ENCODE results near the gene DAZL. TPM values are rescaled to one million over a fixed set of nuclear protein-coding genes. Genes with fewer than 3 reads are reported as not detected.

DAZL gene
- total and polyA plus RNA-seq, 10 of the 15 experiments (the other 5 are each of a cell fraction or from before 2014, with no cell fraction given), result 0.04 to 0.48 (median 0.13) TPM; not detected in 1

DNA sequence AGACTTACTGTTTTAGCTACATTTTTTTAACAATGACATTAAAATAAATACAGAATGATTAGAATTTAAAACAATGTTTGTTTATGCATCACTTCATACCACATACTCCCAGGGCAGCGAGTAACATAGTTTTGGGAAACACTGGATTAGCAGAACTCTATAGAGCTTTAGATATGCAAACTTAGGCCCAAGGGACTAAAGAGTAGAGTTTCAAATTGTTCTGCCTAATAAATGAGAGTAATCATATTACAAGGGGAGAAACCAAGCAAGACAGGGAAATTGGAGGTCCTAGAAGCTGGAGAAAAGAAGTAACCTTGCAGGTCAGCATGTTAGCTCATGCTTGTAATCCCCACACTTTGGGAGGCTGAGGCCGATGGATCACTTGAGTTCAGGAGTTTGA, 3.6 kb upstream of the DAZL start (continued):
- no peak for TF ChIP-seq E2F8 (IDR thresholded peaks at IDR 0.05; ENCODE audit: low read depth, partially characterized antibody)
- no peak for TF ChIP-seq TARDBP (IDR thresholded peaks at IDR 0.05; ENCODE audit: borderline replicate concordance)

DNA sequence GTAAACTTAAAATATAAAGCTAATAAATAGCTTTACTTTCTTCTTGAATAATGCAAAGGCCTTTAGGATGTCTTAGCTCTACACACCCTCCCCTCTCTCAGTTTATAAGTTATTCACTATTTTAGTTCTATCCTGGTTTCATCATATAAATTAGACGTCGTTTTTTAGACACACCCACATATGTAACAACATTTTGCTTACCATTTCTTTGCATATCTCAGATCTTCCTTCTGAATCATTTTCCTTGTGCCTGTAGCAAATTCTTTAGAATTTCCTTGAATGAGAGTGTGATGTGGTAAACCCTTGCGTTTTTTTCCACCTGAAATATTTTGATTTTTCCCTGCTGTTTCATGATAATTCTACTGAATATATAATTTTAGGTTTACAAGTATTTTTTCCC, 2.5 kb upstream of the DAZL start:
- no peaks in the 10 kb centered on the region for H4K20me1 ChIP-seq (ENCODE audit: control insufficient read depth, insufficient read depth)
- H3K9me3 ChIP-seq (replicated peaks; ENCODE audit: control insufficient read depth, insufficient read depth, low read length), result no peaks in the 10 kb centered on the region
- H3K36me3 ChIP-seq (ENCODE audit: control insufficient read depth in 2 of 2, insufficient read depth in 2 of 2, low read length in 1 of 2), result no peaks in the 10 kb centered on the region
- no peak overlapping the region for H3K4me2 ChIP-seq (ENCODE audit: control insufficient read depth, insufficient read depth)
- no peak overlapping the region for H3K4me3 ChIP-seq
- H3K27ac ChIP-seq (ENCODE audit: control insufficient read depth, insufficient read depth), result no peak overlapping the region
- FAIRE-seq, result no peak
- no peak for DNase-seq (ENCODE audit: low read depth, low spot score)
- SMC1A ChIA-PET (ENCODE audit: uncharacterized antibody, unreplicated experiment), result interaction anchor here (1.3 kb wide), 1 partner anchor 474 kb away, joined by 3 read pairs; no protein-coding TSS in a partner anchor
- in situ Hi-C loops (cut with MboI), result loop anchor here (10.0 to 25.0 kb wide), 2 partner anchors 797 to 1230 kb away; no protein-coding TSS in a partner anchor
- CTCF ChIA-PET, result interaction anchor here (1.2 to 1.7 kb wide), 2 partner anchors 11 to 624 kb away, joined by 3 to 9 read pairs; no protein-coding TSS in a partner anchor
- no peak overlapping the region for H2AFZ ChIP-seq (ENCODE audit: control insufficient read depth, low read depth, low read length)
- BruUV-seq (replicated peaks), result no TSS peak
- WGBS (ENCODE audit: insufficient coverage, insufficient replicate concordance, low lambda C conversion rate, missing lambda C conversion rate), result 47% methylated on average over 3 of the region's 3 CpGs
- no peak for ATAC-seq
- H3K4me1 ChIP-seq (ENCODE audit: control insufficient read depth, insufficient read depth, low read length), result no peaks in the 10 kb centered on the region
- POLR2A ChIA-PET, result no interaction called here
- intact Hi-C loops (cut with micrococcal nuclease; ENCODE audit: unreplicated experiment), result no loop called here
- H3K9ac ChIP-seq (ENCODE audit: control insufficient read depth, insufficient read depth, low read length), result no peak overlapping the region
- H3K79me2 ChIP-seq (ENCODE audit: control insufficient read depth, insufficient read depth, low read length), result no peaks in the 10 kb centered on the region
- no peak for TF ChIP-seq NKRF (conservative IDR thresholded peaks at IDR 0.05)
- TF ChIP-seq NFIC (IDR thresholded peaks at IDR 0.05; ENCODE audit: low read depth, low read length), result no peak
- no peak for TF ChIP-seq TCF12 (IDR thresholded peaks at IDR 0.05; ENCODE audit: low read depth, low read length)
- no peak for TF ChIP-seq MTA3 (IDR thresholded peaks at IDR 0.05; ENCODE audit: borderline replicate concordance, low read length)
- no peak for TF ChIP-seq STAT1 (conservative IDR thresholded peaks at IDR 0.05)
- no peak for TF ChIP-seq CBX5 (IDR thresholded peaks at IDR 0.05; ENCODE audit: low read depth)
- TF ChIP-seq TAF1 (IDR thresholded peaks at IDR 0.05; ENCODE audit: borderline replicate concordance, low read depth, low read length), result no peak
- TF ChIP-seq NR2C2 (IDR thresholded peaks at IDR 0.05; ENCODE audit: borderline replicate concordance, control insufficient read depth, insufficient read length, low read depth), result no peak
- TF ChIP-seq IRF5 (IDR thresholded peaks at IDR 0.05; ENCODE audit: borderline replicate concordance), result no peak
- no peak for TF ChIP-seq BACH1 (IDR thresholded peaks at IDR 0.05; ENCODE audit: borderline replicate concordance)
- TF ChIP-seq SPI1 (IDR thresholded peaks at IDR 0.05; ENCODE audit: borderline replicate concordance, insufficient read depth, low read depth, low read length), result no peak
- no peak for TF ChIP-seq ELK1 (IDR thresholded peaks at IDR 0.05; ENCODE audit: low read depth, low read length)
- RAD21 ChIA-PET (ENCODE audit: unreplicated experiment), result no interaction called here
- no peaks in the 10 kb centered on the region for H3K27me3 ChIP-seq (replicated peaks in 1 of 2; ENCODE audit: control insufficient read depth in 2 of 2, insufficient read depth in 2 of 2, low read length in 1 of 2)
